PC-3 (cell line): ENCODE measurements around the gene TRUB2.

Source experiments
- EZH2 ChIP-seq: fragments of 300-600 bp; sonication (generic); IDR thresholded peaks from one replicate; pipeline ENCODE4 v1.6.1; 2017; ENCODE audit warnings: antibody characterized with exemption, mild to moderate bottlenecking, low read length; ENCODE audit not compliant: unreplicated experiment
- TF ChIP-seq, protein P1 (sequence below): fragments of 300-600 bp; sonication (generic); conservative IDR thresholded peaks from 2 replicates; pipeline ENCODE4 v1.5.1; 2017; ENCODE audit warnings: antibody characterized with exemption, low read depth, mild to moderate bottlenecking, low read length

- TF ChIP-seq, protein P1, sequence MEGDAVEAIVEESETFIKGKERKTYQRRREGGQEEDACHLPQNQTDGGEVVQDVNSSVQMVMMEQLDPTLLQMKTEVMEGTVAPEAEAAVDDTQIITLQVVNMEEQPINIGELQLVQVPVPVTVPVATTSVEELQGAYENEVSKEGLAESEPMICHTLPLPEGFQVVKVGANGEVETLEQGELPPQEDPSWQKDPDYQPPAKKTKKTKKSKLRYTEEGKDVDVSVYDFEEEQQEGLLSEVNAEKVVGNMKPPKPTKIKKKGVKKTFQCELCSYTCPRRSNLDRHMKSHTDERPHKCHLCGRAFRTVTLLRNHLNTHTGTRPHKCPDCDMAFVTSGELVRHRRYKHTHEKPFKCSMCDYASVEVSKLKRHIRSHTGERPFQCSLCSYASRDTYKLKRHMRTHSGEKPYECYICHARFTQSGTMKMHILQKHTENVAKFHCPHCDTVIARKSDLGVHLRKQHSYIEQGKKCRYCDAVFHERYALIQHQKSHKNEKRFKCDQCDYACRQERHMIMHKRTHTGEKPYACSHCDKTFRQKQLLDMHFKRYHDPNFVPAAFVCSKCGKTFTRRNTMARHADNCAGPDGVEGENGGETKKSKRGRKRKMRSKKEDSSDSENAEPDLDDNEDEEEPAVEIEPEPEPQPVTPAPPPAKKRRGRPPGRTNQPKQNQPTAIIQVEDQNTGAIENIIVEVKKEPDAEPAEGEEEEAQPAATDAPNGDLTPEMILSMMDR: no peak
- no peak for TF ChIP-seq EZH2
Observed at GRCh38 chr9:128260340-128260739, 61.9 kb downstream of the TRUB2 start.
